HepG2 (cell line): ENCODE data around the gene ZNF503. TPM values are rescaled to one million over a fixed set of nuclear protein-coding genes. Genes with fewer than 3 reads are reported as not detected.

ENCODE experiments used
- ATAC-seq: fragments of 200-7000 bp; cut with Tn5 transposase; 3 replicates; pipeline ENCODE4 v1.9.1; 2020; ENCODE audit warnings: mild to moderate bottlenecking, moderate library complexity
- BruUV-seq: library from RNA; stranded (reverse); fragments of 400-500 nt; replicated peaks from 2 replicates; lab custom pipeline; 2021; lab: Mats Ljungman, UMichigan
- CTCF ChIA-PET: fragments of 300-600 bp; formaldehyde crosslinking; extraction: SDS; loops from one replicate; lab custom pipeline; 2021; ENCODE audit warnings: low total read pairs, inconsistent platforms, low intra/inter-chr PET ratio; lab: Yijun Ruan, JAX
- POLR2A ChIA-PET: fragments of 350-600 bp; sonication (Branson Sonifier 250); formaldehyde crosslinking; loops from one replicate; lab custom pipeline; 2020; ENCODE audit warnings: antibody characterized with exemption, inconsistent platforms; lab: Yijun Ruan, JAX
- DNase-seq: peaks from one replicate; pipeline ENCODE4 v3.0.0-alpha.2; 2015; ENCODE audit warnings: low spot score
- FAIRE-seq: peaks from 3 replicates; lab custom pipeline; 2011; peaks lifted over from hg19 to GRCh38; lab: Jason Lieb, UNC
- H2AFZ ChIP-seq: one replicate; pipeline ENCODE4 v1.6.1; 2011; ENCODE audit warnings: low read length, inconsistent platforms
- H3K27ac ChIP-seq: fragments of 300-600 bp; 3 replicates; pipeline ENCODE4 v1.8.0; 2011; ENCODE audit warnings: mixed run types, mild to moderate bottlenecking, mixed read lengths, low read length, inconsistent platforms; ENCODE audit not compliant: insufficient read depth; ENCODE audit errors: extremely low read length
- H3K27me3 ChIP-seq, 2 experiments: fragments of 200-600 bp in 1 of 2; 2 replicates in 1 of 2; 3 replicates in 1 of 2; pipeline versions ENCODE4 v1.6.0 to v1.8.0; 2011; ENCODE audit warnings: low read length in 2 of 2, mild to moderate bottlenecking in 2 of 2, moderate library complexity in 2 of 2, inconsistent platforms in 1 of 2; ENCODE audit not compliant: insufficient read depth in 2 of 2, control insufficient read depth in 1 of 2
- H3K36me3 ChIP-seq, 2 experiments: fragments of 200-600 bp in 1 of 2; replicated peaks in 1 of 2; 2 replicates in 1 of 2; 3 replicates in 1 of 2; pipeline versions ENCODE4 v1.5.1 to v1.8.0; 2011; ENCODE audit warnings: low read length in 2 of 2, inconsistent platforms in 1 of 2; ENCODE audit not compliant: insufficient read depth in 2 of 2, control insufficient read depth in 1 of 2
- H3K4me1 ChIP-seq: 2 replicates; pipeline ENCODE4 v1.5.1; 2012; ENCODE audit warnings: low read length, inconsistent platforms; ENCODE audit not compliant: insufficient read depth
- H3K4me2 ChIP-seq: 2 replicates; pipeline ENCODE4 v1.6.0; 2011; ENCODE audit warnings: low read depth, low read length, inconsistent platforms
- H3K4me3 ChIP-seq, 3 experiments: fragments of 200-600 bp in 1 of 3; sonication (generic), shearing (Covaris generic) in 1 of 3; replicated peaks in 1 of 3; 2 replicates each; pipeline ENCODE4 v1.5.1; 2011 to 2016; ENCODE audit warnings: low read length in 3 of 3, inconsistent platforms in 2 of 3, low read depth in 2 of 3, mild to moderate bottlenecking in 2 of 3, control low read depth in 1 of 3, mixed read lengths in 1 of 3; ENCODE audit not compliant: insufficient read depth in 1 of 3
- H3K79me2 ChIP-seq: one replicate; pipeline ENCODE4 v1.6.1; 2011; ENCODE audit warnings: low read length, inconsistent platforms; ENCODE audit not compliant: insufficient read depth
- H3K9ac ChIP-seq: 2 replicates; pipeline ENCODE4 v1.6.0; 2011; ENCODE audit warnings: mild to moderate bottlenecking, low read depth, low read length, inconsistent platforms; ENCODE audit not compliant: insufficient read depth
- H3K9me3 ChIP-seq: 2 replicates; pipeline ENCODE4 v1.5.1; 2012; ENCODE audit warnings: mild to moderate bottlenecking, low read length
- H4K20me1 ChIP-seq: 2 replicates; pipeline ENCODE4 v1.6.0; 2011; ENCODE audit warnings: inconsistent platforms, mild to moderate bottlenecking, low read length, moderate library complexity; ENCODE audit not compliant: insufficient read depth
- EHMT2 ChIP-seq: fragments of 200-600 bp; sonication (generic); IDR thresholded peaks from 2 replicates; pipeline ENCODE4 v1.7.0; 2017; ENCODE audit warnings: antibody characterized with exemption, low read depth, low read length, borderline replicate concordance
- KLF16 ChIP-seq, 2 experiments: sonication (generic) in 1 of 2; formaldehyde crosslinking in 1 of 2; IDR thresholded peaks; 2 replicates each; pipeline versions ENCODE4 v1.6.1 to v1.8.0; 2016 to 2023; ENCODE audit warnings: missing genetic modification reagents in 2 of 2, missing compliant biosample characterization in 1 of 2
- NAIF1 ChIP-seq: sonication (generic); formaldehyde crosslinking; IDR thresholded peaks from 2 replicates; pipeline ENCODE4 v1.5.0; 2020; ENCODE audit warnings: mild to moderate bottlenecking, missing genetic modification reagents, borderline replicate concordance
- NFATC3 ChIP-seq: sonication (generic); formaldehyde crosslinking; IDR thresholded peaks from 2 replicates; pipeline ENCODE4 v1.5.1; 2020; ENCODE audit warnings: mild to moderate bottlenecking, missing genetic modification reagents
- POGZ ChIP-seq: sonication (generic); formaldehyde crosslinking; IDR thresholded peaks from 2 replicates; pipeline ENCODE4 v1.4.0; 2020; ENCODE audit warnings: mild to moderate bottlenecking, missing genetic modification reagents
- SSRP1 ChIP-seq: IDR thresholded peaks from 2 replicates; pipeline ENCODE4 v1.6.1; 2016; ENCODE audit warnings: control low read depth
- ZNF230 ChIP-seq: sonication (generic); formaldehyde crosslinking; IDR thresholded peaks from 2 replicates; pipeline ENCODE4 v1.4.0; 2020; ENCODE audit warnings: mild to moderate bottlenecking, missing genetic modification reagents
- ZNF331 ChIP-seq: sonication (generic); formaldehyde crosslinking; IDR thresholded peaks from 2 replicates; pipeline ENCODE4 v1.4.0; 2020; ENCODE audit warnings: missing genetic modification reagents
- ZNF530 ChIP-seq: sonication (generic); formaldehyde crosslinking; IDR thresholded peaks from 2 replicates; pipeline ENCODE4 v1.5.0; 2020; ENCODE audit warnings: low read depth, mild to moderate bottlenecking, missing genetic modification reagents
- ZNF546 ChIP-seq: sonication (generic); formaldehyde crosslinking; conservative IDR thresholded peaks from 2 replicates; pipeline ENCODE4 v1.8.1; 2023; ENCODE audit warnings: mild to moderate bottlenecking, missing genetic modification reagents
- WGBS: methylation state at CpG from one replicate; pipeline ENCODE4 v1.1.6; 2017; ENCODE audit warnings: low lambda C conversion rate; 5-methylcytosine and 5-hydroxymethylcytosine counted together
- in situ Hi-C: cut with HindIII; loops from 2 replicates; pipeline ENCODE4 v1.10.0; 2017; ENCODE audit warnings: low pct_unique_long_range_greater_than_20kb; ENCODE audit not compliant: extremely low pct_ligation_motif_present
- intact Hi-C: fragments of 100-400 bp; cut with micrococcal nuclease; formaldehyde crosslinking; loops from one replicate; pipeline ENCODE4 v1.10.0; 2022; ENCODE audit not compliant: unreplicated experiment
- polyA plus RNA-seq, 8 experiments: library from polyadenylated mRNA; depleted of rRNA in 3 of 8; stranded (reverse) in 7 of 8; unstranded in 1 of 8; fragments of >200 nt; fragmentation: Illumina TruSeq in 4 of 8; extraction: Trizol in 4 of 8; gene quantifications; 2 replicates each; pipeline versions ENCODE4 v1.2.1 to v1.2.3, GENCODE V29; 2011 to 2016; ENCODE audit warnings: low read depth in 4 of 8, missing spikeins in 1 of 8, mixed read lengths in 1 of 8; ENCODE audit not compliant: insufficient read depth in 1 of 8
- total RNA-seq, 5 experiments: library from RNA; depleted of rRNA; stranded (reverse); fragments of >200 nt; fragmentation: Illumina TruSeq; extraction: Trizol; gene quantifications; 2 replicates each; pipeline ENCODE4 v1.2.3, GENCODE V29; 2016; ENCODE audit warnings: low read depth in 1 of 5
- TF ChIP-seq, protein P1 (sequence below): sonication (generic); formaldehyde crosslinking; IDR thresholded peaks from 2 replicates; pipeline ENCODE4 v1.5.1; 2020; ENCODE audit warnings: mild to moderate bottlenecking, missing genetic modification reagents, borderline replicate concordance
- TF ChIP-seq, protein P2 (sequence below): sonication (generic); formaldehyde crosslinking; IDR thresholded peaks from 2 replicates; pipeline ENCODE4 v1.4.0; 2020; ENCODE audit warnings: missing genetic modification reagents
- TF ChIP-seq, protein P3 (sequence below): sonication (generic); formaldehyde crosslinking; IDR thresholded peaks from 2 replicates; pipeline ENCODE4 v1.4.0; 2020; ENCODE audit warnings: missing genetic modification reagents

The ZNF503 gene
- total and polyA plus RNA-seq, 2 of the 13 experiments (the other 11 are each of a cell fraction or from before 2014, with no cell fraction given), result 2.7 to 8.3 TPM

DNA sequence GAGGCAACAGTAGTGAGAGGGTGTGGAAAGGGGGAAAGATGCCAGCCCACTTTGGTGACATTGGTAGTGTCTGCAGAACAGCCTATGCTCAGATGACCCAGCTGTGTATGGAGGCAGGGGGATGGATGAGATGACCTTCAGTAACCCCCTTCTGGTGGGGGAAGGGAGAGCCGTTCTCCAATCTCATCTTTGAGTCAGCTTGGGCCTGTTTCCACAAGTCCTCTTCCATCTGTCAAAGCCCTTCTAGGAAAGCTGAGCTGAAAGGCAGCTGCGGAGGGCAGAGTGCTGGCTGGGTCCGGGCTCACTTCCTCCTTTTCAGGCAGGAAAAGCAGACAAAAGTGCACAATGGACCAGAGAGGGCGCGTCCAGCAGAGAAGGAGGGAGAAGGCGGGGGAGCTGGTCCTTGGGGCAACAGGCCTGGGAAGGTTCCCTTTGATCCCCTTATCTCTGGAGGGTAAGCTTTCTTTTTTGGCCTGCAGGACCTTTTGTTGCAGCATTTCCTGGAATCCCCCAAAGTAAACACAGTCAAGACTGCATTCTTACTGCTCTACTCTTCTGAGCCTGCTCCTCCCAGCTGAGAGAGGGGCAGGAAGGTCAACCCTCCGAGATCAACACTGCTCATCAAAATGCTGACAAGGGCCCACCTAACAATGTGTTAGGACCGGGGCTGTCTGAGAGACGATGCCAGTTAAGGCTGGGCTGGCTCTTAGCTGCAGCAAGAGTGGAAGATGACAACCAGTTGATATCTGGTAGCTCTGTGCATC lies 28.6 kb upstream of the ZNF503 start:
- Histone ChIP-seq H3K9me3 (no peaks in the 10 kb centered on the region), H2AFZ (no peak overlapping the region), H3K4me3 (peak overlapping the region; percentile 77 to 95 (median 79)), H3K9ac (peak overlapping the region; percentile 91), H3K79me2 (peaks cover 21% of the 10 kb centered on the region), H3K27me3 (no peaks in the 10 kb centered on the region), H3K4me2 (peak overlapping the region; percentile 97), H3K27ac (peak overlapping the region; percentile 92), H4K20me1 (no peaks in the 10 kb centered on the region), H3K36me3 (no peaks in the 10 kb centered on the region), H3K4me1 (peaks cover 71% of the 10 kb centered on the region)
- FAIRE-seq (peak; percentile 99), ATAC-seq (peak; percentile 70), DNase-seq (peak; percentile 97)
- in situ Hi-C loops, result loop anchor here (5.0 kb wide), 1 partner anchor 67 kb away; no protein-coding TSS in a partner anchor
- intact Hi-C loops, result loop anchor here (1.0 to 10.0 kb wide), 3 partner anchors 29 to 95 kb away; partner anchors contain the start of gene ZNF503
- POLR2A ChIA-PET, result interaction anchor here (0.6 to 12.3 kb wide), 21 partner anchors 11 to 874 kb away, joined by 3 to 219 read pairs (median 4); partner anchors contain the start of gene ZNF503
- 3% methylated on average over 7 of the region's 9 CpGs for WGBS
- no TSS peak for BruUV-seq
- CTCF ChIA-PET, result no interaction called here
- TF ChIP-seq NAIF1 (no peak), SSRP1 (CRISPR knock-in tag) (no peak), ZNF546 (CRISPR knock-in tag) (no peak), KLF16 (CRISPR knock-in tag; IDR thresholded peaks at IDR 0.05) (0 out of 4 replicates have a peak, but pooled peaks of 1 of the 2 experiments have one; percentile 43), ZNF530 (CRISPR knock-in tag) (no peak), EHMT2 (no peak), NFATC3 (CRISPR knock-in tag) (no peak), POGZ (no peak; the same call in none of the 2 replicates), ZNF230 (CRISPR knock-in tag) (peak; percentile 80), ZNF331 (CRISPR knock-in tag) (0 out of 2 replicates have a peak, but pooled peaks have one; percentile 46)
- TF ChIP-seq, protein P1, sequence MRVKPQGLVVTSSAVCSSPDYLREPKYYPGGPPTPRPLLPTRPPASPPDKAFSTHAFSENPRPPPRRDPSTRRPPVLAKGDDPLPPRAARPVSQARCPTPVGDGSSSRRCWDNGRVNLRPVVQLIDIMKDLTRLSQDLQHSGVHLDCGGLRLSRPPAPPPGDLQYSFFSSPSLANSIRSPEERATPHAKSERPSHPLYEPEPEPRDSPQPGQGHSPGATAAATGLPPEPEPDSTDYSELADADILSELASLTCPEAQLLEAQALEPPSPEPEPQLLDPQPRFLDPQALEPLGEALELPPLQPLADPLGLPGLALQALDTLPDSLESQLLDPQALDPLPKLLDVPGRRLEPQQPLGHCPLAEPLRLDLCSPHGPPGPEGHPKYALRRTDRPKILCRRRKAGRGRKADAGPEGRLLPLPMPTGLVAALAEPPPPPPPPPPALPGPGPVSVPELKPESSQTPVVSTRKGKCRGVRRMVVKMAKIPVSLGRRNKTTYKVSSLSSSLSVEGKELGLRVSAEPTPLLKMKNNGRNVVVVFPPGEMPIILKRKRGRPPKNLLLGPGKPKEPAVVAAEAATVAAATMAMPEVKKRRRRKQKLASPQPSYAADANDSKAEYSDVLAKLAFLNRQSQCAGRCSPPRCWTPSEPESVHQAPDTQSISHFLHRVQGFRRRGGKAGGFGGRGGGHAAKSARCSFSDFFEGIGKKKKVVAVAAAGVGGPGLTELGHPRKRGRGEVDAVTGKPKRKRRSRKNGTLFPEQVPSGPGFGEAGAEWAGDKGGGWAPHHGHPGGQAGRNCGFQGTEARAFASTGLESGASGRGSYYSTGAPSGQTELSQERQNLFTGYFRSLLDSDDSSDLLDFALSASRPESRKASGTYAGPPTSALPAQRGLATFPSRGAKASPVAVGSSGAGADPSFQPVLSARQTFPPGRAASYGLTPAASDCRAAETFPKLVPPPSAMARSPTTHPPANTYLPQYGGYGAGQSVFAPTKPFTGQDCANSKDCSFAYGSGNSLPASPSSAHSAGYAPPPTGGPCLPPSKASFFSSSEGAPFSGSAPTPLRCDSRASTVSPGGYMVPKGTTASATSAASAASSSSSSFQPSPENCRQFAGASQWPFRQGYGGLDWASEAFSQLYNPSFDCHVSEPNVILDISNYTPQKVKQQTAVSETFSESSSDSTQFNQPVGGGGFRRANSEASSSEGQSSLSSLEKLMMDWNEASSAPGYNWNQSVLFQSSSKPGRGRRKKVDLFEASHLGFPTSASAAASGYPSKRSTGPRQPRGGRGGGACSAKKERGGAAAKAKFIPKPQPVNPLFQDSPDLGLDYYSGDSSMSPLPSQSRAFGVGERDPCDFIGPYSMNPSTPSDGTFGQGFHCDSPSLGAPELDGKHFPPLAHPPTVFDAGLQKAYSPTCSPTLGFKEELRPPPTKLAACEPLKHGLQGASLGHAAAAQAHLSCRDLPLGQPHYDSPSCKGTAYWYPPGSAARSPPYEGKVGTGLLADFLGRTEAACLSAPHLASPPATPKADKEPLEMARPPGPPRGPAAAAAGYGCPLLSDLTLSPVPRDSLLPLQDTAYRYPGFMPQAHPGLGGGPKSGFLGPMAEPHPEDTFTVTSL (CRISPR knock-in tag), result 0 out of 2 replicates have a peak, but pooled peaks have one; percentile 14
- TF ChIP-seq, protein P2, sequence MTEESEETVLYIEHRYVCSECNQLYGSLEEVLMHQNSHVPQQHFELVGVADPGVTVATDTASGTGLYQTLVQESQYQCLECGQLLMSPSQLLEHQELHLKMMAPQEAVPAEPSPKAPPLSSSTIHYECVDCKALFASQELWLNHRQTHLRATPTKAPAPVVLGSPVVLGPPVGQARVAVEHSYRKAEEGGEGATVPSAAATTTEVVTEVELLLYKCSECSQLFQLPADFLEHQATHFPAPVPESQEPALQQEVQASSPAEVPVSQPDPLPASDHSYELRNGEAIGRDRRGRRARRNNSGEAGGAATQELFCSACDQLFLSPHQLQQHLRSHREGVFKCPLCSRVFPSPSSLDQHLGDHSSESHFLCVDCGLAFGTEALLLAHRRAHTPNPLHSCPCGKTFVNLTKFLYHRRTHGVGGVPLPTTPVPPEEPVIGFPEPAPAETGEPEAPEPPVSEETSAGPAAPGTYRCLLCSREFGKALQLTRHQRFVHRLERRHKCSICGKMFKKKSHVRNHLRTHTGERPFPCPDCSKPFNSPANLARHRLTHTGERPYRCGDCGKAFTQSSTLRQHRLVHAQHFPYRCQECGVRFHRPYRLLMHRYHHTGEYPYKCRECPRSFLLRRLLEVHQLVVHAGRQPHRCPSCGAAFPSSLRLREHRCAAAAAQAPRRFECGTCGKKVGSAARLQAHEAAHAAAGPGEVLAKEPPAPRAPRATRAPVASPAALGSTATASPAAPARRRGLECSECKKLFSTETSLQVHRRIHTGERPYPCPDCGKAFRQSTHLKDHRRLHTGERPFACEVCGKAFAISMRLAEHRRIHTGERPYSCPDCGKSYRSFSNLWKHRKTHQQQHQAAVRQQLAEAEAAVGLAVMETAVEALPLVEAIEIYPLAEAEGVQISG (CRISPR knock-in tag), result peak; percentile 76; the same call in 1 of the 2 replicates
- TF ChIP-seq, protein P3, sequence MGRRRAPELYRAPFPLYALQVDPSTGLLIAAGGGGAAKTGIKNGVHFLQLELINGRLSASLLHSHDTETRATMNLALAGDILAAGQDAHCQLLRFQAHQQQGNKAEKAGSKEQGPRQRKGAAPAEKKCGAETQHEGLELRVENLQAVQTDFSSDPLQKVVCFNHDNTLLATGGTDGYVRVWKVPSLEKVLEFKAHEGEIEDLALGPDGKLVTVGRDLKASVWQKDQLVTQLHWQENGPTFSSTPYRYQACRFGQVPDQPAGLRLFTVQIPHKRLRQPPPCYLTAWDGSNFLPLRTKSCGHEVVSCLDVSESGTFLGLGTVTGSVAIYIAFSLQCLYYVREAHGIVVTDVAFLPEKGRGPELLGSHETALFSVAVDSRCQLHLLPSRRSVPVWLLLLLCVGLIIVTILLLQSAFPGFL (CRISPR knock-in tag), result no peak
